ENCODE data around the gene DTX3L. TPM values are rescaled to one million over a fixed set of nuclear protein-coding genes. Genes with fewer than 3 reads are reported as not detected.

DTX3L gene
- total RNA-seq, 1 donor from 2014 or later = 32.5 TPM

- TF ChIP-seq CTCF (IDR thresholded peaks at IDR 0.05; ENCODE audit: unreplicated experiment) = no peak
- no peak overlapping the region for H3K4me3 Mint-ChIP-seq
- DNase-seq (ENCODE audit: low spot score in 2 of 2, unreplicated experiment in 2 of 2) = no peak
- no peaks in the 10 kb centered on the region for H3K9me3 Mint-ChIP-seq
- H3K4me1 Mint-ChIP-seq = peaks cover 2% of the 10 kb centered on the region
- no peak overlapping the region for H3K27ac Mint-ChIP-seq
- peaks cover 7% of the 10 kb centered on the region for H3K27me3 Mint-ChIP-seq (ENCODE audit: low read depth)
- peaks cover 33% of the 10 kb centered on the region for H3K36me3 Mint-ChIP-seq
These were observed 8.8 kb downstream of the DTX3L start for GRCh38 chr3:122572940-122573412.

- Mint-ChIP-seq H3K27me3 (ENCODE audit: low read depth) (peaks cover 13% of the 10 kb centered on the region), H3K9me3 (peaks cover 3% of the 10 kb centered on the region), H3K4me1 (peaks cover 5% of the 10 kb centered on the region), H3K36me3 (peaks cover 10% of the 10 kb centered on the region), H3K4me3 (no peak overlapping the region), H3K27ac (no peak overlapping the region)
- no peak for DNase-seq (ENCODE audit: low spot score in 2 of 2, unreplicated experiment in 2 of 2)
- TF ChIP-seq CTCF (IDR thresholded peaks at IDR 0.05; ENCODE audit: unreplicated experiment) = no peak
These were observed 12.2 kb downstream of the DTX3L start for GRCh38 chr3:122576174-122576940.

- DNase-seq (ENCODE audit: low spot score in 2 of 2, unreplicated experiment in 2 of 2) = no peak
These were observed 13.4 kb downstream of the DTX3L start, which contains the start of gene PARP15 for GRCh38 chr3:122577409-122578031. Gene PARP15 (plus strand): TSS chr3:122577650. CDS start chr3:122577668, 18 bp downstream.

GRCh38 chr3:122578069-122578740 is 14.1 kb downstream of the DTX3L start:
- no peak overlapping the region for H3K27ac Mint-ChIP-seq
- TF ChIP-seq CTCF (IDR thresholded peaks at IDR 0.05; ENCODE audit: unreplicated experiment) = no peak
- DNase-seq (ENCODE audit: low spot score in 2 of 2, unreplicated experiment in 2 of 2) = no peak
- H3K36me3 Mint-ChIP-seq = peaks cover 14% of the 10 kb centered on the region
- peaks cover 13% of the 10 kb centered on the region for H3K27me3 Mint-ChIP-seq (ENCODE audit: low read depth)
- H3K4me3 Mint-ChIP-seq = peak overlapping the region; percentile 69
- peaks cover 17% of the 10 kb centered on the region for H3K9me3 Mint-ChIP-seq
- H3K4me1 Mint-ChIP-seq = peaks cover 5% of the 10 kb centered on the region

More at GRCh38 chr3:122577409-122578031, 13.4 kb downstream of the DTX3L start, which contains the start of gene PARP15:
- Mint-ChIP-seq H3K27me3 (ENCODE audit: low read depth) (peaks cover 13% of the 10 kb centered on the region), H3K9me3 (peaks cover 13% of the 10 kb centered on the region), H3K4me3 (peak within 1 kb of the TSS; percentile 69), H3K27ac (no peak within 1 kb of the TSS), H3K36me3 (peaks cover 13% of the 10 kb centered on the region), H3K4me1 (peaks cover 5% of the 10 kb centered on the region)
- TF ChIP-seq CTCF (IDR thresholded peaks at IDR 0.05; ENCODE audit: unreplicated experiment) = no peak

GRCh38 chr3:122580470-122580869 is 16.3 kb downstream of the DTX3L start:
- no peak for TF ChIP-seq CTCF (IDR thresholded peaks at IDR 0.05; ENCODE audit: unreplicated experiment)
- peaks cover 10% of the 10 kb centered on the region for H3K36me3 Mint-ChIP-seq
- DNase-seq (ENCODE audit: low spot score in 2 of 2, unreplicated experiment in 2 of 2) = no peak

More at GRCh38 chr3:122580470-122580869, 16.3 kb downstream of the DTX3L start:
- peaks cover 31% of the 10 kb centered on the region for H3K9me3 Mint-ChIP-seq
- H3K4me3 Mint-ChIP-seq = no peak overlapping the region
- H3K27ac Mint-ChIP-seq = no peak overlapping the region
- peaks cover 5% of the 10 kb centered on the region for H3K4me1 Mint-ChIP-seq
- peaks cover 13% of the 10 kb centered on the region for H3K27me3 Mint-ChIP-seq (ENCODE audit: low read depth)
